Measurements from ENCODE around the gene SLC25A41. TPM values are rescaled to one million over a fixed set of nuclear protein-coding genes. Genes with fewer than 3 reads are reported as not detected.

The SLC25A41 gene
- total RNA-seq, 1 donor: not detected

DNA sequence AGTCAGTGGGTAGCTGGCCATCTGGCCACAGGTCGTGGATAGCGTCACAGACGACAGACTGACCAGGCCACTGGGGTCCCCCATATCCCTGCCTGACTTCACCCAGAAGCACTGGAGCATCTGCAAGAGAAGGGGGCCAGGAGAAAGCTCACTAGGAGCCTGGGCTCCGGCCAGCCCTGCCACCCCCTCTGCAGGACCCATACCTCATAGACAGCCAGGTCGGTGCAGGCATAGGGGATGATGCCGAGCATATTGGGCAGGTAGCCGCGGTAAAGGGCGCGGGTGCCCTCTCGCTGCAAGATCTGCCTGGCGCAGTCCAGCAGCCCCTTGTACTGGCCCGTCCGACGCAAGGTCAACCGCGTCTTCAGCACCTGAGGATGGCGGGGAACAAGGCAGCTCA lies 6.4 kb downstream of the SLC25A41 start:
- peak; percentile 64 for DNase-seq (ENCODE audit: insufficient read length, low spot score, missing footprints)
- H3K4me3 ChIP-seq (ENCODE audit: insufficient read depth, low read length): no peak overlapping the region
- H3K4me2 ChIP-seq (ENCODE audit: insufficient read depth, low read length): no peak overlapping the region
- no peak overlapping the region for H2AFZ ChIP-seq (ENCODE audit: low read length)
- peaks cover 19% of the 10 kb centered on the region for H4K20me1 ChIP-seq (ENCODE audit: insufficient read depth, low read length)
- H3K27ac ChIP-seq (ENCODE audit: low read depth, low read length): no peak overlapping the region
- peaks cover 22% of the 10 kb centered on the region for H3K79me2 ChIP-seq (ENCODE audit: insufficient read depth, low read length)
- TF ChIP-seq, protein P1, sequence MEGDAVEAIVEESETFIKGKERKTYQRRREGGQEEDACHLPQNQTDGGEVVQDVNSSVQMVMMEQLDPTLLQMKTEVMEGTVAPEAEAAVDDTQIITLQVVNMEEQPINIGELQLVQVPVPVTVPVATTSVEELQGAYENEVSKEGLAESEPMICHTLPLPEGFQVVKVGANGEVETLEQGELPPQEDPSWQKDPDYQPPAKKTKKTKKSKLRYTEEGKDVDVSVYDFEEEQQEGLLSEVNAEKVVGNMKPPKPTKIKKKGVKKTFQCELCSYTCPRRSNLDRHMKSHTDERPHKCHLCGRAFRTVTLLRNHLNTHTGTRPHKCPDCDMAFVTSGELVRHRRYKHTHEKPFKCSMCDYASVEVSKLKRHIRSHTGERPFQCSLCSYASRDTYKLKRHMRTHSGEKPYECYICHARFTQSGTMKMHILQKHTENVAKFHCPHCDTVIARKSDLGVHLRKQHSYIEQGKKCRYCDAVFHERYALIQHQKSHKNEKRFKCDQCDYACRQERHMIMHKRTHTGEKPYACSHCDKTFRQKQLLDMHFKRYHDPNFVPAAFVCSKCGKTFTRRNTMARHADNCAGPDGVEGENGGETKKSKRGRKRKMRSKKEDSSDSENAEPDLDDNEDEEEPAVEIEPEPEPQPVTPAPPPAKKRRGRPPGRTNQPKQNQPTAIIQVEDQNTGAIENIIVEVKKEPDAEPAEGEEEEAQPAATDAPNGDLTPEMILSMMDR (IDR thresholded peaks at IDR 0.05; ENCODE audit: extremely low read depth, low read depth, low read length): no peak
- H3K27me3 ChIP-seq (ENCODE audit: insufficient read depth, low read length): peaks cover 2% of the 10 kb centered on the region
- peaks cover 5% of the 10 kb centered on the region for H3K4me1 ChIP-seq (ENCODE audit: insufficient read depth, low read length)
- peaks cover 6% of the 10 kb centered on the region for H3K36me3 ChIP-seq (ENCODE audit: insufficient read depth, low read length)
- no peaks in the 10 kb centered on the region for H3K9me3 ChIP-seq (ENCODE audit: low read depth, low read length)

DNA sequence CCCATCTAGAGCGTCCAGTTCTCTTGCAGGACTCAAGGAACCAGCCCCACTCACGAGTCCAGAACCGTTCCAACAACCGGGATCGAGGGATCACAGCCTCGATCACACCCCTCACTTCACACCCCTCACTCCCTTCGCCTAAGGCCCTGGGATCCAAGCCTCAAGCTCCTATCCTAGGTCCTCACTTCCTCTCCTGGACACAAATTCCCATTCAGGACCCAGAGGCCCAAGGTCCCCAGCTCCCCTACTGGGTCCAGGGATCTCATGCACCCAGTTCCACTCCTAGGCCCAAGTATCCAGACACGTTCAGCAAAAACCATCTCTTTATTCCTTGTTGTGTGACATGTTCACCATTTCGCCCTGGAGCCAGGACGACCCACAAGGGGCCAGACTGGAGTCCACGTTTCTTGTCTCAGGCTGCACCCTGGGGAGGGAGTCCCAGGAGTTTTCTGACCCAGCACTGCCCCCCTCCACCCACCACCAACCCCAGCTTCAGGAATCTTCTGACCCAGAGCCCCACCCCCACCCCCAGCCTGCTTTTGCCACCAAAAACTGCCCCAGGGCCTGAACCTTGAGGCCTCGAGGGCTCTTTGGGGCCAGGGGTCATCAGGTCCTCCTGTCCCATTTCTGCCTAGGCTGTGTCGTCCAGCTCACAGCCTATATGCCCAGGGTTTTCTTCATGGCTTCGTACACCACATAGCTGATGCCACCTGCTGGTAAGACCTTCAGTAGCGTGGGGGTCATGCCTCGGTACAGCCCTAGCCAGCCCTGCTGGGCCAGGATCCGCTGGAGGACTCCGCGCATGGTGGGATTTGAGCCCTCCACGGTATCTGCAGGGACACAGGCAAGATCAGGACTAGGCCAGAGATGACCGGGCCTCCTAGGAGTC lies 7.6 kb downstream of the SLC25A41 start:
- Histone ChIP-seq H3K9me3 (ENCODE audit: low read depth, low read length) (no peaks in the 10 kb centered on the region), H3K4me3 (ENCODE audit: insufficient read depth, low read length) (no peak overlapping the region), H2AFZ (ENCODE audit: low read length) (peak overlapping the region; percentile 87), H3K27me3 (ENCODE audit: insufficient read depth, low read length) (no peaks in the 10 kb centered on the region), H3K4me1 (ENCODE audit: insufficient read depth, low read length) (peaks cover 5% of the 10 kb centered on the region), H3K79me2 (ENCODE audit: insufficient read depth, low read length) (peaks cover 33% of the 10 kb centered on the region), H3K4me2 (ENCODE audit: insufficient read depth, low read length) (peak overlapping the region; percentile 2), H3K36me3 (ENCODE audit: insufficient read depth, low read length) (peaks cover 18% of the 10 kb centered on the region), H3K27ac (ENCODE audit: low read depth, low read length) (peak overlapping the region; percentile 40), H4K20me1 (ENCODE audit: insufficient read depth, low read length) (peaks cover 31% of the 10 kb centered on the region)
- TF ChIP-seq, protein P1 (IDR thresholded peaks at IDR 0.05; ENCODE audit: extremely low read depth, low read depth, low read length): no peak
- peak; percentile 45 for DNase-seq (ENCODE audit: insufficient read length, low spot score, missing footprints)

DNA sequence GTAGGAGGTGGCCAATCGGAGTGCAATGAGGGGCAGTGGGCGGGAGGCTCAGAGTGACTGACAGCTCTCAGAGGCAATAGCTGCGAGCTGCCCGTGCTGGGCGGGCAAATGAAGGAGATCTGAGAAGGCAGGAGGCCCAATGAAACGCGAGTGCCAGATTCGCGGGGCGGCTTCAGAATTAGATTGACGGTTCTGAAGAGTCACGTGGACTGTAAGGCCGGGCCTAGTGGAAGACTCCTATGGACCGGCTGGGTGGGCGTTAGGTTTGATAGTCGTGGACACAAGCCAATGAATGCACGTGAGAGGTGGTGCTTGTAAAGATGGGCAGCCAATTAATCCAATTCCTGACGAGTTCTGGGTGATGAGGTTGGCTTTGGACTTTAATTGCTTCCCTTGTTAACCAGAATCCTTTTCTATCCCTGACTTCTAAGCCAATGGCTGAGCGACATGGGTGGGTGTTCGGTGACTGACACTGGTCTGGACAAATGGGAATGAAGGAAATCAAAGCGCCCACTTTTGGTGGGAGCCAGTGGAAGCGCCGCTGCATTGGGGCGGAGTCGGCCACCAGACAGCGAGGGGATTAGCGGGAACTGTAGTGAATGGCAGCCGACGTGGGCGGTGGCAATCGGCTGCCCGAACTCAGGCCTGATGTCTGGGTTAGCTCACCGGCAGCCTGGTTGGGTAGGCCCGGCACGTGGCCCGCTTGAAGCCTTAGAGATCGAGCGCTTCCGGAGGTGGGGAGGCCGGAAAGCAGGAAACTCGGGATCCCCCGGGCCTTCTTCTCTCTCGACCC lies 8.4 kb downstream of the SLC25A41 start:
- TF ChIP-seq, protein P1 (IDR thresholded peaks at IDR 0.05; ENCODE audit: extremely low read depth, low read depth, low read length): no peak
- Histone ChIP-seq H3K4me1 (ENCODE audit: insufficient read depth, low read length) (peaks cover 5% of the 10 kb centered on the region), H3K4me3 (ENCODE audit: insufficient read depth, low read length) (no peak overlapping the region), H3K4me2 (ENCODE audit: insufficient read depth, low read length) (peak overlapping the region; percentile 2), H3K79me2 (ENCODE audit: insufficient read depth, low read length) (peaks cover 42% of the 10 kb centered on the region), H4K20me1 (ENCODE audit: insufficient read depth, low read length) (peaks cover 38% of the 10 kb centered on the region), H3K9me3 (ENCODE audit: low read depth, low read length) (no peaks in the 10 kb centered on the region), H3K27ac (ENCODE audit: low read depth, low read length) (peak overlapping the region; percentile 40), H2AFZ (ENCODE audit: low read length) (peak overlapping the region; percentile 87), H3K27me3 (ENCODE audit: insufficient read depth, low read length) (no peaks in the 10 kb centered on the region), H3K36me3 (ENCODE audit: insufficient read depth, low read length) (peaks cover 26% of the 10 kb centered on the region)
- peak; percentile 100 for DNase-seq (ENCODE audit: insufficient read length, low spot score, missing footprints)

All from osteoblast (primary cell).